Right cardiac atrium (tissue), 5 donors: ENCODE results near the gene NEXN. TPM values are rescaled to one million over a fixed set of nuclear protein-coding genes. Genes with fewer than 3 reads are reported as not detected.
"Not testable (repeated sequence)": the region's sequence is repeated elsewhere in the genome, so short reads cannot be mapped to it uniquely, and the experiment has no call there.

Experiments used
- ATAC-seq, 2 donors: fragments of 200-7000 bp; cut with Tn5 transposase; one replicate each; pipeline versions ENCODE4 v1.8.0 to v1.9.1; 2020; ENCODE audit warnings: moderate library complexity in 2 of 2, mild to moderate bottlenecking in 1 of 2
- DNase-seq, 3 donors: peaks; one replicate each; pipeline ENCODE4 v3.0.0-alpha.2; 2020
- H3K27ac ChIP-seq: one replicate; pipeline ENCODE4 v1.5.1; 2013; ENCODE audit warnings: mild to moderate bottlenecking, low read length, control low read depth, moderate library complexity
- H3K27me3 ChIP-seq: one replicate; pipeline ENCODE4 v1.6.1; 2013; ENCODE audit not compliant: control insufficient read depth, insufficient read depth
- H3K4me1 ChIP-seq: one replicate; pipeline ENCODE4 v1.6.1; 2013; ENCODE audit warnings: low read length; ENCODE audit not compliant: control insufficient read depth, insufficient read depth
- H3K4me3 ChIP-seq: one replicate; pipeline ENCODE4 v1.5.1; 2013; ENCODE audit warnings: low read length, control low read depth
- H3K9me3 ChIP-seq: one replicate; pipeline ENCODE4 v1.6.1; 2013; ENCODE audit warnings: low read length; ENCODE audit not compliant: control insufficient read depth
- WGBS: extraction: QIAGEN DNeasy Blood & Tissue Kit; methylation state at CpG from one replicate; pipeline ENCODE4 v1.1.7; 2013; 5-methylcytosine and 5-hydroxymethylcytosine counted together
- intact Hi-C, 4 donors: fragments of 100-400 bp; cut with DNase I; formaldehyde crosslinking; loops; one replicate each; pipeline versions ENCODE4 v1.11.0 to v1.14.0; 2022 to 2023
- polyA plus RNA-seq: library from polyadenylated mRNA; stranded (reverse); fragments of 200-250 nt; gene quantifications from one replicate; pipeline ENCODE4 v1.2.3, GENCODE V29; 2013
- total RNA-seq, 4 donors: library from RNA; stranded (reverse); fragmentation: NEBNext Ultra II Directional; extraction: Animal tissue kit (Norgen Biotek cat#: 25700); gene quantifications; one replicate each; pipeline ENCODE4 v1.2.1, GENCODE V29; 2021
- donor health status: healthy with polysubstance abuse.
- donor health status: DM: no; HTN: yes; CAD: no.
- donor health status: DM: no; HTN: no; CAD: no.
- donor health status: DM: no; HTN: yes; CAD: no; lungs with severe emphysema.
- donor health status: DM: yes; HTN: yes; CAD: no.

Gene NEXN
- total and polyA plus RNA-seq, 5 donors = 209 to 418 (median 270) TPM

GRCh38 chr1:77906019-77906545, 17.7 kb downstream of the NEXN start:
- no peak overlapping the region for H3K27ac ChIP-seq
- no peak overlapping the region for H3K4me3 ChIP-seq
- ATAC-seq = no peak
- H3K27me3 ChIP-seq = no peaks in the 10 kb centered on the region
- WGBS = 71% methylated on average over 2 of the region's 2 CpGs
- intact Hi-C loops = no loop called here
- no peak for DNase-seq
- H3K4me1 ChIP-seq = no peaks in the 10 kb centered on the region
- H3K9me3 ChIP-seq = no peaks in the 10 kb centered on the region

GRCh38 chr1:77906624-77907023, 18.2 kb downstream of the NEXN start:
- Histone ChIP-seq H3K4me1 (no peaks in the 10 kb centered on the region), H3K27ac (no peak overlapping the region), H3K9me3 (no peaks in the 10 kb centered on the region), H3K27me3 (no peaks in the 10 kb centered on the region), H3K4me3 (no peak overlapping the region)
- 90% methylated on average over 1 of the region's 1 CpG for WGBS
- intact Hi-C loops = no loop called here
- no peak for DNase-seq
- no peak for ATAC-seq

- no peak for ATAC-seq
- no peak for DNase-seq
- intact Hi-C loops = no loop called here
- Histone ChIP-seq H3K27me3 (no peaks in the 10 kb centered on the region), H3K4me3 (no peak overlapping the region), H3K4me1 (no peaks in the 10 kb centered on the region), H3K27ac (no peak overlapping the region), H3K9me3 (no peaks in the 10 kb centered on the region)
- WGBS = 88% methylated on average over 4 of the region's 4 CpGs
These were observed 21.7 kb downstream of the NEXN start for GRCh38 chr1:77910116-77910515.

GRCh38 chr1:77918918-77919317, 30.5 kb downstream of the NEXN start:
- H3K4me3 ChIP-seq, DNase-seq, intact Hi-C loops, H3K9me3 ChIP-seq, H3K27ac ChIP-seq, ATAC-seq, H3K4me1 ChIP-seq, H3K27me3 ChIP-seq: not testable (repeated sequence)
- WGBS = 94% methylated on average over 5 of the region's 5 CpGs

GRCh38 chr1:77925518-77925917, 37.1 kb downstream of the NEXN start:
- H3K4me1 ChIP-seq = no peaks in the 10 kb centered on the region
- H3K4me3 ChIP-seq = no peak overlapping the region
- 64% methylated on average over 1 of the region's 1 CpG for WGBS
- intact Hi-C loops = no loop called here
- ATAC-seq = no peak
- H3K27ac ChIP-seq = no peak overlapping the region
- H3K9me3 ChIP-seq = no peaks in the 10 kb centered on the region
- H3K27me3 ChIP-seq = no peaks in the 10 kb centered on the region
- DNase-seq = no peak

- Histone ChIP-seq H3K9me3 (no peaks in the 10 kb centered on the region), H3K4me3 (no peak overlapping the region), H3K4me1 (no peaks in the 10 kb centered on the region), H3K27me3 (no peaks in the 10 kb centered on the region), H3K27ac (no peak overlapping the region)
- no peak for DNase-seq
- no peak for ATAC-seq
- WGBS = 54% methylated on average over 2 of the region's 2 CpGs
- intact Hi-C loops = no loop called here
These were observed 37.5 kb downstream of the NEXN start for GRCh38 chr1:77925956-77926355.

- intact Hi-C loops = no loop called here
- no peaks in the 10 kb centered on the region for H3K27me3 ChIP-seq
- no peak overlapping the region for H3K4me3 ChIP-seq
- DNase-seq (no peak), ATAC-seq (no peak)
- 69% methylated on average over 13 of the region's 13 CpGs for WGBS
- no peaks in the 10 kb centered on the region for H3K9me3 ChIP-seq
- no peaks in the 10 kb centered on the region for H3K4me1 ChIP-seq
- H3K27ac ChIP-seq = no peak overlapping the region
These were observed 38.3 kb downstream of the NEXN start for GRCh38 chr1:77926561-77927357.

GRCh38 chr1:77927414-77927813, 39.0 kb downstream of the NEXN start:
- ATAC-seq = no peak
- no peak overlapping the region for H3K4me3 ChIP-seq
- no peaks in the 10 kb centered on the region for H3K9me3 ChIP-seq
- intact Hi-C loops = no loop called here
- DNase-seq = no peak
- H3K27ac ChIP-seq = no peak overlapping the region
- 91% methylated on average over 4 of the region's 4 CpGs for WGBS
- no peaks in the 10 kb centered on the region for H3K27me3 ChIP-seq
- no peaks in the 10 kb centered on the region for H3K4me1 ChIP-seq

GRCh38 chr1:77929806-77930205, 41.4 kb downstream of the NEXN start:
- Histone ChIP-seq H3K27me3 (no peaks in the 10 kb centered on the region), H3K9me3 (no peaks in the 10 kb centered on the region), H3K4me1 (no peaks in the 10 kb centered on the region), H3K4me3 (no peak overlapping the region), H3K27ac (no peak overlapping the region)
- intact Hi-C loops = no loop called here
- ATAC-seq = no peak
- WGBS = 92% methylated on average over 2 of the region's 2 CpGs
- no peak for DNase-seq

- H3K4me3 ChIP-seq = no peak overlapping the region
- H3K9me3 ChIP-seq = no peaks in the 10 kb centered on the region
- no peaks in the 10 kb centered on the region for H3K4me1 ChIP-seq
- DNase-seq = no peak
- intact Hi-C loops = no loop called here
- H3K27ac ChIP-seq = no peak overlapping the region
- H3K27me3 ChIP-seq = no peaks in the 10 kb centered on the region
- ATAC-seq = no peak
These were observed 50.2 kb downstream of the NEXN start for GRCh38 chr1:77938651-77939050.

- H3K4me1 ChIP-seq = no peaks in the 10 kb centered on the region
- intact Hi-C loops = no loop called here
- H3K4me3 ChIP-seq = no peak overlapping the region
- WGBS = 95% methylated on average over 4 of the region's 4 CpGs
- no peak overlapping the region for H3K27ac ChIP-seq
- DNase-seq = no peak
- H3K27me3 ChIP-seq = no peaks in the 10 kb centered on the region
- no peaks in the 10 kb centered on the region for H3K9me3 ChIP-seq
- no peak for ATAC-seq
These were observed 52.6 kb downstream of the NEXN start for GRCh38 chr1:77940921-77941570.
